Astrocyte (in vitro differentiated cells and primary cell): ENCODE data around the gene TMIGD2.

Source experiments
- EZH2 ChIP-seq: IDR thresholded peaks from 2 replicates; pipeline ENCODE4 v1.6.1; 2012; ENCODE audit warnings: mild to moderate bottlenecking, low read length, inconsistent platforms; ENCODE audit not compliant: insufficient read depth
- TF ChIP-seq, protein P1 (sequence below): IDR thresholded peaks from 2 replicates; pipeline ENCODE4 v1.5.1; 2011; ENCODE audit warnings: low read depth, mild to moderate bottlenecking, inconsistent platforms, low read length, moderate library complexity; ENCODE audit not compliant: insufficient read depth

GRCh38 chr19:4272894-4273293 lies 29.3 kb downstream of the TMIGD2 start:
- TF ChIP-seq, protein P1, sequence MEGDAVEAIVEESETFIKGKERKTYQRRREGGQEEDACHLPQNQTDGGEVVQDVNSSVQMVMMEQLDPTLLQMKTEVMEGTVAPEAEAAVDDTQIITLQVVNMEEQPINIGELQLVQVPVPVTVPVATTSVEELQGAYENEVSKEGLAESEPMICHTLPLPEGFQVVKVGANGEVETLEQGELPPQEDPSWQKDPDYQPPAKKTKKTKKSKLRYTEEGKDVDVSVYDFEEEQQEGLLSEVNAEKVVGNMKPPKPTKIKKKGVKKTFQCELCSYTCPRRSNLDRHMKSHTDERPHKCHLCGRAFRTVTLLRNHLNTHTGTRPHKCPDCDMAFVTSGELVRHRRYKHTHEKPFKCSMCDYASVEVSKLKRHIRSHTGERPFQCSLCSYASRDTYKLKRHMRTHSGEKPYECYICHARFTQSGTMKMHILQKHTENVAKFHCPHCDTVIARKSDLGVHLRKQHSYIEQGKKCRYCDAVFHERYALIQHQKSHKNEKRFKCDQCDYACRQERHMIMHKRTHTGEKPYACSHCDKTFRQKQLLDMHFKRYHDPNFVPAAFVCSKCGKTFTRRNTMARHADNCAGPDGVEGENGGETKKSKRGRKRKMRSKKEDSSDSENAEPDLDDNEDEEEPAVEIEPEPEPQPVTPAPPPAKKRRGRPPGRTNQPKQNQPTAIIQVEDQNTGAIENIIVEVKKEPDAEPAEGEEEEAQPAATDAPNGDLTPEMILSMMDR: no peak
- TF ChIP-seq EZH2: no peak
